Stimulated activated CD8-positive, alpha-beta memory T cell treated with anti-CD3 and anti-CD28 coated beads, Interleukin-4, amount 100 ng/mL, for 1 hour (primary cell): ENCODE results near the gene CD300C.
"Not testable (repeated sequence)": the region's sequence is repeated elsewhere in the genome, so short reads cannot be mapped to it uniquely, and the experiment has no call there.

ENCODE experiments used
- DNase-seq, 2 donors: peaks; one replicate each; pipeline ENCODE4 v3.0.0-alpha.2; 2020; ENCODE audit warnings: low read depth in 2 of 2, low spot score in 1 of 2

Gene CD300C

DNA sequence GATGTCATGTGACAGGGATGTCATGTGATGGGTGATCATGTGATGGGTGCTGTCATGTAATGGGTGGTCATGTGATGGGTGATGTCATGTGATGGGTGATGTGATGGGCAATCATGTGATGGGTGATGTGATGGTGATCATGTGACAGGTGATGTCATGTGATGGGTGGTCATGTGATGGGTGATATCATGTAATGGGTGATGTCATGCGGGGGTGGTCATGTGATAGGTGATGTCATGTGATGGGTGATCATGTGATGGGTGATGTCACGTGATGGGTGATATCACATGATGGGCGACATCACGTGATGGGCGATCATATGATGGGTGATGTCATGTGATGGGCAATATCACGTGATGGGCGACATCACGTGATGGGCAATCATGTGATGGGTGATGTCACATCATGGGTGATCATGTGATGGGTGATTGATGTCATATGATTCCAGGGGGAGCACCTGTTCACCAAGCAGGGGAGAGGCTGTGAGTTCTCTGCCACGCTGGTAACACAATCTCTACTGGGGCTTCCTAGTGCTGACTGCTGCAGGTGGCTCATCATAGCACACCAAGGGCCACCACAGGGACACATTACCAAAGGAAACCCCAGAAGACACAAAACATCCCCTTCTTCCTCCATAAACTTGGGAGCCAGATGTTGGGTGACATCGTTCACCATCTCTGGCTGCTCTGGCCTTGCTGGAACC, 31.1 kb downstream of the CD300C start:
- DNase-seq = no peak

- peak in 1 of 2 donors; percentile 11 for DNase-seq
These were observed 31.8 kb downstream of the CD300C start for GRCh38 chr17:74513987-74514631.

- DNase-seq = no peak
These were observed 33.3 kb downstream of the CD300C start for GRCh38 chr17:74512624-74513091.

DNA sequence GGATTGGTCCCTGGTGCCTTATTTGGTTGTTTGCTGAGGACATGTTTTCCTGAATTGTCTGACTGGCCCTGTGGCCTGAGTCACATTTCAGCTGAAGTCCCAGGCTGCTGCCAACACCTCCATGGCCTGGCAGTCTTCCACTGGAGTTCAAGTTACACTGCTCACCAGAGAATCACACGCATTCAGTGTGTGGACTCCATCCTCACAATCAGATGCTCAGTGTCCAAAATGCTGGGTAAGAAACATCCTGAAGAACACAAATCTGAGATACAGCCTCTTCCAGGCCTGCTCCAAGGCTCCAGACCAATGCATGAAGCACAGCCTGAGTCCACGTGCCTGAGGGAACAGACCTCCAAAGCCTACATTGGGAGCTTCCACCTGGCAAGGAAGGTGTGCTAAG, 33.9 kb downstream of the CD300C start:
- DNase-seq = no peak

- DNase-seq = no peak
These were observed 37.8 kb downstream of the CD300C start for GRCh38 chr17:74508156-74508555.

GRCh38 chr17:74503949-74504348, 42.0 kb downstream of the CD300C start:
- DNase-seq = not testable (repeated sequence)

DNA sequence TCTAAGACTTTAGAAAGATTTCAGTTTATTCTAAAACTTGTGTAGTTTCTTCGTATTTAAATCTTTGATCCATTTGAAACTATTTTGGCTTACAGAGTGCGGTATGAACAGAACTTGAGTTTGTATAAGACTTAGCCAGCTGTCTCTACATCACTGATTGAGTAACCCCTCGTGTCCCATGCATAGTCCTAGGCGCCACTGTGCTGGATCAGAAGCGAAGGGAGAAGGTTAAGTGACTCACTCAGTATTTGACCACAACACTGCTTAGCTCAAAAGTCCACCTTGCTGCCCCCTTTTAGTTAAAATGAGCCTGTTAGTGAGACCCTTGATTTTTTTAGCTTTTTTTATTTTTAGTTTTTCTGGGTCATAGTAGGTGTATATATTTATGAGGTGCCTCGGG, 43.1 kb downstream of the CD300C start:
- DNase-seq = no peak

GRCh38 chr17:74499992-74500391, 45.9 kb downstream of the CD300C start:
- no peak for DNase-seq

DNA sequence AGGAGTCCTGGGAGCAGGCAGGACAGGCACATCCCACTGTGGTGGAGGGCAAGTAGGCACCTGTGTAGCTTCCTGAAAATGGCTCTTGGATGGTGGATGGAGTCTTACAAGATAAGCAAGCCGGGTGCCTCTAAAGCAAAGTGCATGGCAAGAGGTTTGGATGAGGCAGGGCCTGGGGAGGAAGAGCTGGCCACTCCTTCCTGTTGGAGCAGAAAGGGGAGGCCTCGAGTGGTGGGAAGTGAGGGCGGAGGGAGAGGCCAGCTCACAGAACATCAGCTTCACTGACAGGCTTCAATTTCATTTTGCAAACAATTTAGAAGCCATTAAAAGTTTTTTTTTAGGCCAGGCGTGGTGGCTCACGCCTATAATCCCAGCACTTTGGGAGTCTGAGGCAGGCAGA, 48.4 kb downstream of the CD300C start:
- no peak for DNase-seq

DNA sequence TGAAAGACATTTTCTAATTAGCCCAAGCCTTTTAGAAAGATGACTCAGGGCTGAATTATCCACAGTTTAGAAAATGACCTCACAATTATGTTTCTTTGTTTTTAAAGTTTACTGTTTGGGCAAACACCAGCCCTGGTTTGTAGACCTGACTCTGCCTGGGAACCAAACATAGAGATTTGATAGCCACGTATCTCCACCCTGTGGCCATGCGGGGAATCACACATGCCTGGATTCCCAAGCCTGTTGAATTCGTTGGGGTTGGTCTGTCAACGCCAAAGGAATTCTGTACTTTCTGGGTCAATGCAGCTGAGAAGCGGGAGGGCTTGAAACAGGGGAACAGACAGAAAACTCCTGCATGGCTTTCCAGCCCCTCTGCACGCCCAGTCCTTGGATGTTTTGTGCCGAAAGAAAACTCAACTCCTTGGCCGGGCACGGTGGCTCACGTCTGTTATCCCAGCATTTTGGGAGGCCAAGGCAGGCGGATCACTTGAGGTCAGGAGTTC, 52.5 kb downstream of the CD300C start:
- peak in 1 of 2 donors; percentile 55 for DNase-seq

DNA sequence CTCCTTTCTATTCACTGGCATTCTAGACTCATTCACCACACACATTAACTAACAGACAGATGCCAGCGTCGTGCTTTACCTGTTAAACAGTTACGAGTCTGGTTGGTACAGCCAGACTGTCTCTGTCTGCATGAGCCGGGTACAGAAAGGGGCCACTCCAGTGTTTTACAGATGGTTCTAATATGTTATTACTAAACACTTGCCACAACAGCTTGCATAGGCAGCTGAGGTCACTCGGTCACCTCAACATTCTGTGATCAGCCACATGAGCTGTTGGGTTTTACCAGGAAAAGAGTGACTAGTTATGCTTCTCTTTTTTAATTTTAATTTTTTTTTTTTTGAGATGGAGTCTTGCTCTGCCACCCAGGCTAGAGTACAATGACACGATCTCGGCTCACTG, 54.3 kb downstream of the CD300C start:
- DNase-seq = no peak
